Gastroesophageal sphincter (tissue), 3 donors: ENCODE data around the gene PLEKHD1.

Experiments used
- CTCF ChIP-seq, 4 experiments: fragments of 200-600 bp in 2 of 4; fragments of 450-650 bp in 2 of 4; sonication (generic) in 1 of 4; IDR thresholded peaks; one replicate each; pipeline ENCODE4 v1.5.1; 2017 to 2019; ENCODE audit warnings: antibody characterized with exemption in 4 of 4, mild to moderate bottlenecking in 2 of 4, moderate library complexity in 2 of 4
- EP300 ChIP-seq: sonication (generic); formaldehyde crosslinking; IDR thresholded peaks from one replicate; pipeline ENCODE4 v1.6.1; 2017; ENCODE audit warnings: antibody characterized with exemption, mild to moderate bottlenecking
- POLR2A ChIP-seq, 2 donors: fragments of 450-650 bp; IDR thresholded peaks; one replicate each; pipeline ENCODE4 v1.6.1; 2017; ENCODE audit warnings: antibody characterized with exemption in 2 of 2, mild to moderate bottlenecking in 2 of 2, moderate library complexity in 1 of 2
- POLR2AphosphoS5 ChIP-seq: sonication (generic); formaldehyde crosslinking; IDR thresholded peaks from one replicate; pipeline ENCODE4 v1.6.1; 2017; ENCODE audit warnings: antibody characterized with exemption

GRCh38 chr14:69540654-69541335, 56.3 kb downstream of the PLEKHD1 start:
- TF ChIP-seq CTCF (IDR thresholded peaks at IDR 0.05) (no peak), POLR2AphosphoS5 (no peak), POLR2A (IDR thresholded peaks at IDR 0.05) (no peak), EP300 (no peak)
